HG03280 (cell line): ENCODE measurements around the gene GIGYF2.
"Not testable (repeated sequence)": the region's sequence is repeated elsewhere in the genome, so short reads cannot be mapped to it uniquely, and the experiment has no call there.

Experiments
- ATAC-seq: cut with Tn5 transposase; IDR thresholded peaks from one replicate; pipeline ENCODE4 v1.9.1; 2021; ENCODE audit warnings: mild to moderate bottlenecking, moderate library complexity; ENCODE audit not compliant: unreplicated experiment

Gene GIGYF2, protein sequence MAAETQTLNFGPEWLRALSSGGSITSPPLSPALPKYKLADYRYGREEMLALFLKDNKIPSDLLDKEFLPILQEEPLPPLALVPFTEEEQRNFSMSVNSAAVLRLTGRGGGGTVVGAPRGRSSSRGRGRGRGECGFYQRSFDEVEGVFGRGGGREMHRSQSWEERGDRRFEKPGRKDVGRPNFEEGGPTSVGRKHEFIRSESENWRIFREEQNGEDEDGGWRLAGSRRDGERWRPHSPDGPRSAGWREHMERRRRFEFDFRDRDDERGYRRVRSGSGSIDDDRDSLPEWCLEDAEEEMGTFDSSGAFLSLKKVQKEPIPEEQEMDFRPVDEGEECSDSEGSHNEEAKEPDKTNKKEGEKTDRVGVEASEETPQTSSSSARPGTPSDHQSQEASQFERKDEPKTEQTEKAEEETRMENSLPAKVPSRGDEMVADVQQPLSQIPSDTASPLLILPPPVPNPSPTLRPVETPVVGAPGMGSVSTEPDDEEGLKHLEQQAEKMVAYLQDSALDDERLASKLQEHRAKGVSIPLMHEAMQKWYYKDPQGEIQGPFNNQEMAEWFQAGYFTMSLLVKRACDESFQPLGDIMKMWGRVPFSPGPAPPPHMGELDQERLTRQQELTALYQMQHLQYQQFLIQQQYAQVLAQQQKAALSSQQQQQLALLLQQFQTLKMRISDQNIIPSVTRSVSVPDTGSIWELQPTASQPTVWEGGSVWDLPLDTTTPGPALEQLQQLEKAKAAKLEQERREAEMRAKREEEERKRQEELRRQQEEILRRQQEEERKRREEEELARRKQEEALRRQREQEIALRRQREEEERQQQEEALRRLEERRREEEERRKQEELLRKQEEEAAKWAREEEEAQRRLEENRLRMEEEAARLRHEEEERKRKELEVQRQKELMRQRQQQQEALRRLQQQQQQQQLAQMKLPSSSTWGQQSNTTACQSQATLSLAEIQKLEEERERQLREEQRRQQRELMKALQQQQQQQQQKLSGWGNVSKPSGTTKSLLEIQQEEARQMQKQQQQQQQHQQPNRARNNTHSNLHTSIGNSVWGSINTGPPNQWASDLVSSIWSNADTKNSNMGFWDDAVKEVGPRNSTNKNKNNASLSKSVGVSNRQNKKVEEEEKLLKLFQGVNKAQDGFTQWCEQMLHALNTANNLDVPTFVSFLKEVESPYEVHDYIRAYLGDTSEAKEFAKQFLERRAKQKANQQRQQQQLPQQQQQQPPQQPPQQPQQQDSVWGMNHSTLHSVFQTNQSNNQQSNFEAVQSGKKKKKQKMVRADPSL (N-terminal part only)

DNA sequence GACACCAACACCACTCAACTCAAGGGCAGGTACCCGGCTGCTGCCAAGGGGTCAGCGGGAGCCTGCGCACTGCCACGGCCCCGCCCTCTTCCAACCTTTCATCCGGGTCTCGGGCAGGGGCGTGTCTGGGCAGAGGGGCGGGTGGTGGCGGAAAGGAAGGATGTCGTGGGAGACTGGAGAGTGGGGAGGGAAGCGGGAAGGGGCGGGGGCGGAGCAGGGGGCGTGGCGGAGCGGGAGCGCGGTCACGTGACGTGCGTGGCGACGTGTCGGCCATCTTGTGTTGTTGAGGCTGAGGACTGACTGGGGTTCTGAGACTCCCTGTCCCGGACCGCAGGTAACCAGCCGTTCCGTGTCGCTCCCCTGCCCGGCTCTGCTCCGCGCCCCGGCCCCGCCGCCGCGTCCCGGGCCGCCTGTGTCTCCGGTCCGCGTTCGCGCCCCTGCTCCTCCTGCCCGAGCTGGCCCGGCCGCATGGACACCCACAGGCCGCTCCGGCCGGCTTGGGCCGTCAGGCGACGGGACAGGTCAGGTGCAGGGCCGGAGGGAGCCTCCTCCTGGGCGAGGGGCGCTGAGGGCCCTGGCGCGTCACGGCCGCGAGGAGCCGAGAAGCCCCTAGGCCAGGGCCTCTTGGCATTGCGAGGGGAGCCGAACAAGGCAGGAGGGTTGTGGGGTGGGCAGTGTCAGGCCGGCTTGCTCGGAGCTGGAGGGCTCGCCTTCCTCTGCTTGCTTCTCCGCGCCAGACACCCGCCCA lies at the start of gene GIGYF2:
TSS of gene GIGYF2 (plus strand) at position 273 of the 748 bp plus-strand sequence. CDS start 37,867 bp downstream, outside the sequence.
- peak; percentile 79 for ATAC-seq

DNA sequence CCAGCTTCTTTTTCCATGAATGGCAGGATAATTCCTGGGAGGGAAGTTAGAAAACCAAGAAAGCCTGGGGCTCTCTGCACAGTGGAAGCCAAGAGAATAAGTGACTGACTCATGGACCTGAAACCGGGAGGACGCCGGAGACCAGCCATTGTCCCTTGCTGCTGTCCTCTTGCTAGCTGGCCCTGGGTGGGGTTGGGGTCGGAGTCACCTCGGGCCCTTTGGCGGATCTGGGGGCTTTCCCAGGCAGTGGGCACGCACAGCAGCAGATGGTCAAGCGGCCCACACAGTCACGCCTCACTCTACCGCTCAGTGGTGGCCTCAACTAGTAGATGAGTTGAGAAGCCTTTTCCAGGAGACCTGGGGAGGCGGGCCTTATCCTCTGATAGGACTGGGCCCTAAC lies 48.1 kb upstream of the GIGYF2 start:
- ATAC-seq: no peak

DNA sequence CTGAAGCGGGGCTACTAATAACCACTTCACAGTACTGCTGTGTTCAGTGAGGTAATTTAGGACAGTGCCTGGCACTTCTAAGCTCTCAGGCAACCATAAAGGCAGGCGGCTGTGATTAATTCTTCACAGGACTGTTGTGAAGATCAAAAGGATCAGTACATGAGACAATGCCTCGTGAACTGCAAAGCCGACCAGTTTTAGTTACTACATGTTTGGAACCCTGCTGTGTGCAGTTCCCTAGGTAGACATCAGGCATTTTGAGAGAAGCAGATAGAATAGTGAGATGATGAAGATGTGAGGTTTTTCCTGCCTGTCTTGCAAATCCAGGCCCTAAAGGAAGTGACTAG lies 44.7 kb upstream of the GIGYF2 start:
- ATAC-seq: no peak

DNA sequence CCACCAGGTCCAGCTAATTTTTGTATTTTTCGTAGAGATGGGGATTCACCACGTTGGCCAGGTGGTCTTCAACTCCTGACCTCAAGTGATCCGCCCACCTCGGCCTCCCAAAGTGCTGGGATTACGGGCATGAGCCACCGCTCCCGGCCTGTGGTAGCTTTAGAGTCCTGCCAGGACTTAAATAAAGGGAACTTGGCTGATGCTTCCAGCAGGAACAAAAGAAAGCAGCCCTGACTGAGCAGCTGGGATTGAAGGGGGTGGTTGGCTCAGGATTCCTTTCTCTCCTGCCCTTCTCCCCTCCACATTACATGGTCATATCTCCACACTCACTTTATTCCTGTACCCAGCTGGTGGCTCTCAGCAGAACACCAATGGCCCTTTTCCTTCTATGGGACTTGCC lies 43.7 kb upstream of the GIGYF2 start:
- no peak for ATAC-seq

DNA sequence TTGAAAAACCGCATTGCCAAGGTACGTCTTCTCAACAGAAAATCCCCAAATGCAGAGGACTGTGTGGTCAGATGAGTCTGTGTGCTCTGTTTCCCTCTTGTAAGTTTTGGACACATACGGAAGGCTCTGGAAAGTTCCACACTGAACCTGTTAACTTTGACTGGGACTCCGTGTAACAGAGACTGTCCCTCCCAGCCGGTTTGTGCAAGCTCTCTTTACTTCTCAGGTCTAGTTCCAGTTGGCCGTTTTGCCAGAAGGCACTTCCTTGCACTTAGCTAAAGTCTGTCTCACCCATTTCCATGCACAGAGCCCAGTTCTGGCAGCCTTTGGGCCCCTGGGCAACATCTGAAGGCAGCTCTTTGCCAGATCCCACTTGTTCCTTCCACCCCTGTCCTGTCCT lies 41.7 kb upstream of the GIGYF2 start:
- no peak for ATAC-seq

DNA sequence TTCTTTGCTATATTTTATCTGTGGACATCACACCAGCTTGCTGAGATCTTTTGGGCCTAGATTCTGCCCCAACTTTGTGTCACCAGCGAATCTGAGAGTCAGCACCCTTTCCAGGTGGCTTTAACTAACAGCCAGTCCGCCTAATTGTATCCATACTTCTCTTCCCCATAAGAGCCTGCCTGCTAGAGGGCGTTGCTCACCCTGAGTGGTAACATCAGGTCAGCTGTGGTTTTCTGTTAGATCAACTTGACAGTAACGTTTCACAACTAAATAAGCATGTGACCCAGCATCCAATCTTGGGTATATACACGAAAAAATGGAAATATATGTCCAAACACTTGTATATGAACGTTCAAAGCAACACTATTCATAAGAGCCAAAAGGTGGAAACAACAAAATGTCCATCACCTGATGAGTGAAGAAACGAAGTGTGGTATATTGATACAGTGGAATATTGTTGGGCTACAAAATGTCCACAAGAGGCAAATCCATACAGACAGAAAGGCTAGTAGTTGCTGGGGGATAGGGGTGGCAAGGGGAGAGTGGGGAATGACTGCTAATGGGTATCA lies 38.8 kb upstream of the GIGYF2 start:
- ATAC-seq: no peak

DNA sequence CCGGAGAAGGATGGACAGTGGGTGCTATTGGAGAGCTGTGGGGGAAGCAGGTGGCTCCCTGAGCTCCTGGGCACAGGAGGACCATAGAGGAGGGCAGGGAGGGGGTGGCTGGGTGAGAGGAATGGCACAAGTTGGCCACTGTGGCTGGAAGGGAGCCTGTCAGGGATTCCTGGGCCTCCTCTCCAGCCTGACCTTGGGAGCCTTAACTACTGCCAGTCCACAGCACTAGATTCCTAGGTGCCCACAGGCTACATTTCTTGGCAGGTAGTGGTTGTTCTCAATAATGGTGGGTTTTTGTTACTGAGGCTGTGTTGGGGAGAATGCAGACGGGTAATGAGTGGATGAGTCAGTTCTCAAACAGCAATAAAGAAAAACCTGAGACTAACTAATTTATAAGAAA lies 37.8 kb upstream of the GIGYF2 start:
- no peak for ATAC-seq

DNA sequence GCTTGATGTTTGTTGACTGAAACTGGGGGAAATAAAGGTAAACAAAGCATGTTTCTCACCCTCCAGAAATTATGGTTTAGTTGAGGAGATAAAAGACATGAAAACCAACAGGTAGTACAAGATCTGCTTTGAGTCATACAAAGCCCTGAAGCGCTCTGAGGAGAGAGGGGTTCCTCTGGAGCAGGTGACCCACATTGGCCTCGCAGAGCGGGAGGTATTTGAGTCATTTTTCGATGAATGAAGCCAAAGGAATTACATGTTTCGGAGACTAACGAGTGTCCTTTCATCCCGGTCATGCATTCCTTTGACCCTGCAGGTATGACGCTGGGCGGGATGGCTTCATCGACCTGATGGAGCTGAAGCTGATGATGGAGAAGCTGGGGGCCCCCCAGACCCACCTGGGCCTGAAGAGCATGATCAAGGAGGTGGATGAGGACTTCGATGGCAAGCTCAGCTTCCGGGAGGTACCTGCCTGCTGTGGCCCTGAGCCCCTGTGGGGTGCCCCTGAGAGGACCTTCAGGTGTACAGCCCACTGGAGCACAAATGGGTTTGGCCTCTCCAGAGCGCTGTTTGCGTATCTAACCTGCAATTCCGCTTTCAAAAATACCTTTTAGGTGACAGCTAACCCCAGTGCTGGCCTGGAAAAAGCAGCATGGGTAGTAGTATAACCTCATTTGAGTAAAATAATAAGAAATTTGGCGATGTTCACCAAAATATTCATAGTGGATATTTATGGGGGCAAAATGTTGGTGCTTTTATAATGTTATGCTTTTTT lies 34.5 kb upstream of the GIGYF2 start:
- no peak for ATAC-seq

DNA sequence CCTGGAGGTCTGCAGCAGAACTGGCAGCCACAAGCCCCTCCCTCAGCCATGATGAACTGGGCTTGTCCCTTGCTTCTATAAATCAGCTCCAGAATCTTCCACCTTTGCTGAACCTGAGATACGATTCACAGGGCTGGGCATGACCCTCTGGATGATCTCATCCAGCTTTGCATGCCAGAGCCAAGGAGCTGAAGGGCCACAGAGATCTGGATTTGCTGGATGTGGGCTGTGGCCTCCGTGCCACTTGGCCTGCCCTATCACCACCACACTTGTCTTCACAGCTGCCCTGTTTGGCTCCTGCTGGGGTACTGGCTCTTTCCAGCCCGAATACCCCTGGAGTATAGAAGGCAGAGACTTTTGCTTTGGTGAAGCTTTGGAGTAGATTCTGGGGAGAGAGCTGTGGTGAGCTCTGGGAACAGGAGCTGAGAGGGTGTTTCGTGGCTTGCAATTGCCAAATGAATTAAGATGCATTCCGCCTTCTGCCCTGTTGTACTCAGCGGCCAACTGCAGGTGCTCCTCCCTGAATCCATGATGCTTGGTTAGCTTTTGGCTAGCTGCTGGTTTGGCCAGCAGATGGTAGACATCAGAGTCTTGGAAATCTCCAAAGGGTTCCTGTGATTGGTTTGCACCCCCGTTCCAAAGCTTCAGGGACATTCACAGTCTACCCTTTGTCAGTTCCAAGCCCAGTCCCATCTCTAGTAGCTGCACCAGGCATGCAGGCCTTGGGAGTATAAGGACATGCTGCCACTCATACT lies 30.9 kb upstream of the GIGYF2 start:
- no peak for ATAC-seq

DNA sequence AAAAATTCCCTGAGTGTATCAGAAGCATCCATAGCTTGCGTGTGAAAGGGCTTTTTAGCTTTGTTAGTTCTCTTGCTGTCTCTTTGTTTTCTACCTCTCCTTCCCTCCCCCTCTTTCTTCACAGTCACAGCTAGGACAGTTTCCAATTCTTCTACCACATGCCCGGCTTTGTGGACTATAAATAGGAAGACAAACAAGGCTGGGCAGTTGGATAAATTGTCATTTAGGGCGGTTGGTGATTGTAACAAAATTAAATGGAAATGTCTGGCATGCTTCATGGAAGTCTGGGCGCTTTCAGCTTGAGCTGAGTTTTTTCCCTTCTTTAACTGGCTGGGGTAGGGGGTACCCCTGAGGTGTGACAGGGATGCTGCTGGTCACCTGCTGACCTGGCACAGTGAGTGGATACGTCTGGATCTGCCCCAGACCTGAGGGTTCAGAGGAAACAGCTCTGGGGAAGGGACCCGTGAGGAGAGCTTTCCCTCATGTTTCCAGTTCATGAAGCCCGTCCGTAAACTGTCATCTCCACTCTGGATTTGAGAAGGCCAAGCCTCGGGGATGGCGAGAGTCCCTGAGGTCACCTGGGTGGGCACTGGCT lies 29.0 kb upstream of the GIGYF2 start:
- ATAC-seq: no peak

DNA sequence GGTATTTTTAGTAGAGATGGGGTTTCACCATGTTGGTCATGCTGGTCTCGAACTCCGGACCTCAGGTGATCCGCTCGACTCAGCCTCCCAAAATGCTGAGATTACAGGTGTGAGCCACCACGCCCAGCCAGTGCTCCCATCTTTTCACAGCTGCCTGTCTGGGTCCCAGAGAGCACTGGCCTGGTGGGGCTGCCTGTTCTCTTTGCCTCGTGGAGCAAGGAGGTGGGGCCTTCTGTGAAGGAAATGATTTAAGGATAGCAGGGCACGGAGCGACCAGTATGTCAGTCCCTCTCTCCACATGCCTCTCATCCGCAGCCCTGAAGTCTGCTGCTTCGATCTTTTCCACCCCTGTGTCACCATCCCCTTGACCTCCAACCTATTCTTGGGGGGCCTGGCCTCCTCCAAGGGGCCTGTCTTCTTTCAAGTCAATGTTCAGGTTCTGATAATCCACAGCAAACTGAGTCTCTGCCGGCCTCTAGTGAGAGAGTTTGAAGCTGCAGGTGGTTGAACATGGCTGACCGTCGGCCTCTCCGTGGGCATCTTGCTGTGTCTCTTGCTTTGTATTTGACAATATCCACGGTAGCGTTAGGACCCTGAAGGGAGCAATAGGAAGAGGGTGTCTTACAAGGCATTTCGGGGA lies 28.2 kb upstream of the GIGYF2 start:
- ATAC-seq: no peak

DNA sequence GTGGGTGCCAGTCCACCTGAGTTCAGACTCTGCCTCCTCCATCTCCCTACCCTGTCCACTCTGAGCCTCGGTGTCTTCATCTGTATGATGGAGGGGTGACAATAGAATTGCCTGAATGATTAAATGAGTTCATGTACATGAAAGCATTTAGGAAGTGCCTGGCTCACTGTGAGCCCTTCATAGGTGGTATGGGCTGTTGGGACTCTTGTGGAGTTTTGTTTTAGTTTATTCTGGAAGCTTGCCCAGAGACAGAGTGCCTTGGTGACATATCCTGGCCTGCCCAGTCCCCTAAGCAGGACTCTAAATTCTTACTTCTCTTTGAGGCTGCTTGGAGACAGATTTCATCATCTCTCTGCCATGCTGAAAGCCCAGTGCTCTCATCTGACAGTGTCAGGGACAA lies 24.5 kb upstream of the GIGYF2 start:
- ATAC-seq: no peak

DNA sequence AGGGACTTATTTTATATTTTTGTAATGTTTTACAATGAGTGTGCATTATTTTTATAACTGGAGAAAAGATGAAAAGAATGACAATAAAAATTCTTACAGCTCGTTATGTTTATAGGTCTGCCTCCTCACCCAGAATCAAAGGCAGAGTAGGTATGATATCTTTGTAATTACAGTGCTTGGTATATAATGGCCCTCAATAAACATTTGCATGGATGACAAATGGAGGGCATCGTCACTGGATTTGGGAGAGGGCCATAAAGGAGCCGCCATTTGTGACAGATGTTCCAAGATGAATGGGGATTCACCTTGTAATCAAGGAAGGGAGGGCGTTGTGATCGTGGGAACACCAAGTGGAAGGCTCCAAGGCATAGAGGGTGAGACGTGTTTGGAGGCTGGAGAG lies 22.6 kb upstream of the GIGYF2 start:
- no peak for ATAC-seq

DNA sequence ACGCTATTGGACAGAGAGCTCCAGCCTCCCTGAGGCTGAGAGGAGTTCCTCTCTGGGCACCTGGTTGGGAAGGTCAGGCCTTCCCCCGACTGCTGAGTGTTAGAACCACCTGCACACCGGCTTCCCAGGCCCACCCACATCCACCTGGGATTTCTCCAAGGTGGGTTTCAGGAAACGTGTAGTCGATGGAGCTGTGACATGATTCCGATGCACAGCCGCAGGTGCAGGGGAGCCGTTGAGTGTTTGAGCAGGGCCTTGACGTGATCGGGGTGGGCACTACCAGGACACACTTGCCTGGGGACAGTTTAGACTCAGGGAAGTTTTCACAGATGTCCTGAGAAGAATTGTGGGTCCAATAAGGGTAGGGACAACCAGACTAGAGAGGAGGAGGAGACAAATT lies 21.8 kb upstream of the GIGYF2 start:
- ATAC-seq: no peak

DNA sequence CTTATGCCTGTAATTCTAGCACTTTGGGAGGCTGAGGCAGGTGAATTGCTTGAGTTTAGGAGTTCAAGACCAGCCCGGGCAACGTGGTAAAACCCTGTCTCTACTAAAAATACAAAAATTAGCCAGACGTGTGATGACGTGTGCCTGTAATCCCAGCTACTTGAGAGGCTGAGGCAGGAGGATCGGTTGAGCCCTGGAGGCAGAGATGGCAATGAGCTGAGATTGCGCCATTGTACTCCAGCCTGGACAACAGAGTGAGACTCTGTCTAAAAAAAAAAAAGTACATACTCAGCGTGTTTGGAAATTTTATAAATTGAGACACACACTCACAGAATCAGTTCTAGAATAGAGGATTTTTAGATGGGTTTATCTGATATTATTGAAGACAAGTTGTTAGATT lies 17.1 kb upstream of the GIGYF2 start:
- ATAC-seq: no peak

DNA sequence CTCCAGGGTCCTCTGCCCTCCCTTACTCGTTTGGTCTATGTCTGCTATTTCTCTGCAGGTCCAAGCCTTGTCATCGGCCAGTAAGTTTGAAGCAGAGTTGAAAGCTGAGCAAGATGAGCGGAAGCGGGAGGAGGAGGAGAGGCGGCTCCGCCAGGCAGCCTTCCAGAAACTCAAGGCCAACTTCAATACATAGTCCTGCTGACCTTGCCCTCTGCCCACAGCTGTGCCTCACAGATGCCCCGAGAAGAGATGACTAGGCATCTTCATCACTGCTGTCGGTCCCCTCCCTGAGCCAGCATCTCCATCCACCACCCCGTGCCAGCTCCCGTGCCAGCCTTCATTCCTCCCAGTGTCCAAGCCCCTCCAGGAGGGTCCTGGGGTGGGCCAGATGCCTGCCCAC lies 15.6 kb upstream of the GIGYF2 start:
- no peak for ATAC-seq

DNA sequence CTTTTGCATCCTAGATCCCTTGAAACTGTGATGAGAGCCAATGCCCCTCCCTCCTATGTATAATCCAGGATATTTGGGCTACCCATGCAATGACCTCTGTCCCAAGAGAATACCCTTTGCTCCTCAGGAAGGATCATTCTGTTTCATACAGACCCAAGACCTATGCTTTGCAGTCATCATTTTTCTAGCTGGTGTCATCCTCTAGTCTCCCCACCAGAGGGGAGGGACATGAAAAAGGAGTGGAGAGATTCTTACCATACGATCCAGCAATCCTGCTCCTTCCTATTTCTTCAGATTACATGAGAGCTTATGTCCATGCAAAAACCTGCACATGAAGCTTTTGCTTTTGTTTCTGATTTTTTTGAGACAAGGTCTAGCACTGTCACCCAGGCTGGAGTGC lies 13.8 kb upstream of the GIGYF2 start:
- no peak for ATAC-seq

DNA sequence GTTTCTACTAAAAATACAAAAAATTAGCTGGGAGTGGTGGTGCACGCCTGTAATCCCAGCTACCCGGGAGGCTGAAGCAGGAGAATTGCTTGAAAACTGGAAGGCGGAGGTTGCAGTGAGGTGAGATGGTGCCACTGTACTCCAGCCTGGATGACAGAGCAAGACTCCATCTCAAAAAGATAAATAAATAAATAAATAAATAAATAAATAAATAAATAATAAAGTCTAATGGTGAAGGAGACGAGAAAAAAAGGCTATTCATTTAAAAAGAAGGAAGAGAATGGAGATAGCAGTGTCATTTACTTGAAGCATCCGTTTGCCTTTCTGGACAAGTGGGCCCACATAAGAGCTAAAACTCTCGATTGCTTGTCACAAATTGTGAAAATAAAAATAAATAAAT lies 11.7 kb upstream of the GIGYF2 start:
- ATAC-seq: not testable (repeated sequence)
